A673 (cell line): ENCODE results near the gene SMC5. TPM values are rescaled to one million over a fixed set of nuclear protein-coding genes. Genes with fewer than 3 reads are reported as not detected.

Source experiments
- BruUV-seq: library from RNA; stranded (reverse); fragments of 400-500 nt; replicated peaks from 2 replicates; lab custom pipeline; 2021; lab: Mats Ljungman, UMichigan
- CTCF ChIA-PET: fragments of 300-600 bp; sonication (Branson Sonifier 250); formaldehyde crosslinking; loops from one replicate; lab custom pipeline; 2022; ENCODE audit warnings: antibody characterized with exemption; lab: Charles Lee
- POLR2A ChIA-PET: fragments of 300-600 bp; sonication (Branson Sonifier 250); formaldehyde crosslinking; loops from one replicate; lab custom pipeline; 2022; ENCODE audit warnings: antibody characterized with exemption; ENCODE audit not compliant: low non-redundant PET; lab: Charles Lee
- DNase-seq: peaks from one replicate; pipeline ENCODE4 v3.0.0-alpha.2; 2015; ENCODE audit warnings: low spot score
- H3K27ac ChIP-seq: fragments of 200-600 bp; sonication (generic); 2 replicates; pipeline ENCODE4 v1.5.1; 2016; ENCODE audit warnings: mixed run types, low read depth, mild to moderate bottlenecking, mixed read lengths, antibody characterized with exemption, low read length; ENCODE audit not compliant: poor library complexity, severe bottlenecking
- H3K27me3 ChIP-seq: fragments of 200-600 bp; sonication (generic); replicated peaks from 2 replicates; pipeline ENCODE4 v1.6.1; 2017; ENCODE audit warnings: mixed run types, low read depth, mild to moderate bottlenecking, mixed read lengths, antibody characterized with exemption, low read length; ENCODE audit not compliant: insufficient read depth, poor library complexity
- H3K36me3 ChIP-seq: fragments of 200-600 bp; sonication (generic); 2 replicates; pipeline ENCODE4 v1.6.1; 2016; ENCODE audit warnings: mixed run types, mild to moderate bottlenecking, mixed read lengths, antibody characterized with exemption, low read length; ENCODE audit not compliant: insufficient read depth, poor library complexity, severe bottlenecking
- H3K4me1 ChIP-seq: fragments of 200-600 bp; sonication (generic); 2 replicates; pipeline ENCODE4 v1.6.1; 2017; ENCODE audit warnings: mixed run types, mild to moderate bottlenecking, mixed read lengths, antibody characterized with exemption, low read length; ENCODE audit not compliant: insufficient read depth, poor library complexity, severe bottlenecking
- H3K4me3 ChIP-seq: fragments of 200-600 bp; sonication (generic); 2 replicates; pipeline ENCODE4 v1.5.1; 2016; ENCODE audit warnings: low read depth, mixed run types, mild to moderate bottlenecking, mixed read lengths, low read length; ENCODE audit not compliant: poor library complexity, severe bottlenecking
- H3K9me3 ChIP-seq: fragments of 200-600 bp; sonication (generic); 2 replicates; pipeline ENCODE4 v1.6.1; 2016; ENCODE audit warnings: mixed run types, low read depth, mild to moderate bottlenecking, mixed read lengths, antibody characterized with exemption, low read length; ENCODE audit not compliant: poor library complexity, severe bottlenecking
- EZH2 ChIP-seq: fragments of 200-600 bp; sonication (generic); IDR thresholded peaks from 2 replicates; pipeline ENCODE4 v1.6.1; 2017; ENCODE audit warnings: borderline replicate concordance, low read depth, mild to moderate bottlenecking, mixed read lengths, antibody characterized with exemption, low read length; ENCODE audit not compliant: poor library complexity, severe bottlenecking
- intact Hi-C: fragments of 100-400 bp; cut with micrococcal nuclease; formaldehyde crosslinking; loops from one replicate; pipeline ENCODE4 v1.10.0; 2022; ENCODE audit not compliant: unreplicated experiment
- total RNA-seq: library from RNA; stranded (reverse); gene quantifications from 2 replicates; pipeline ENCODE4 v1.2.3, GENCODE V29; 2021
- TF ChIP-seq, protein P1 (sequence below): fragments of 300-800, 200-600 bp; sonication (generic); conservative IDR thresholded peaks from 2 replicates; pipeline ENCODE4 v1.5.1; 2017; ENCODE audit warnings: low read depth, mild to moderate bottlenecking, antibody characterized with exemption, low read length, moderate library complexity, mixed read lengths

Gene SMC5
- total RNA-seq, 1 experiment from 2014 or later: 26.5 TPM

GRCh38 chr9:70315389-70315788 is 56.6 kb downstream of the SMC5 start:
- peaks cover 40% of the 10 kb centered on the region for H3K36me3 ChIP-seq
- ChIA-PET CTCF (no interaction called here), POLR2A (no interaction called here)
- no peak for DNase-seq
- H3K4me1 ChIP-seq: no peaks in the 10 kb centered on the region
- H3K9me3 ChIP-seq: no peaks in the 10 kb centered on the region
- TF ChIP-seq, protein P1, sequence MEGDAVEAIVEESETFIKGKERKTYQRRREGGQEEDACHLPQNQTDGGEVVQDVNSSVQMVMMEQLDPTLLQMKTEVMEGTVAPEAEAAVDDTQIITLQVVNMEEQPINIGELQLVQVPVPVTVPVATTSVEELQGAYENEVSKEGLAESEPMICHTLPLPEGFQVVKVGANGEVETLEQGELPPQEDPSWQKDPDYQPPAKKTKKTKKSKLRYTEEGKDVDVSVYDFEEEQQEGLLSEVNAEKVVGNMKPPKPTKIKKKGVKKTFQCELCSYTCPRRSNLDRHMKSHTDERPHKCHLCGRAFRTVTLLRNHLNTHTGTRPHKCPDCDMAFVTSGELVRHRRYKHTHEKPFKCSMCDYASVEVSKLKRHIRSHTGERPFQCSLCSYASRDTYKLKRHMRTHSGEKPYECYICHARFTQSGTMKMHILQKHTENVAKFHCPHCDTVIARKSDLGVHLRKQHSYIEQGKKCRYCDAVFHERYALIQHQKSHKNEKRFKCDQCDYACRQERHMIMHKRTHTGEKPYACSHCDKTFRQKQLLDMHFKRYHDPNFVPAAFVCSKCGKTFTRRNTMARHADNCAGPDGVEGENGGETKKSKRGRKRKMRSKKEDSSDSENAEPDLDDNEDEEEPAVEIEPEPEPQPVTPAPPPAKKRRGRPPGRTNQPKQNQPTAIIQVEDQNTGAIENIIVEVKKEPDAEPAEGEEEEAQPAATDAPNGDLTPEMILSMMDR: no peak
- TF ChIP-seq EZH2: no peak
- no peak overlapping the region for H3K27ac ChIP-seq
- no TSS peak for BruUV-seq
- intact Hi-C loops: no loop called here
- no peak overlapping the region for H3K4me3 ChIP-seq
- H3K27me3 ChIP-seq: no peaks in the 10 kb centered on the region

DNA sequence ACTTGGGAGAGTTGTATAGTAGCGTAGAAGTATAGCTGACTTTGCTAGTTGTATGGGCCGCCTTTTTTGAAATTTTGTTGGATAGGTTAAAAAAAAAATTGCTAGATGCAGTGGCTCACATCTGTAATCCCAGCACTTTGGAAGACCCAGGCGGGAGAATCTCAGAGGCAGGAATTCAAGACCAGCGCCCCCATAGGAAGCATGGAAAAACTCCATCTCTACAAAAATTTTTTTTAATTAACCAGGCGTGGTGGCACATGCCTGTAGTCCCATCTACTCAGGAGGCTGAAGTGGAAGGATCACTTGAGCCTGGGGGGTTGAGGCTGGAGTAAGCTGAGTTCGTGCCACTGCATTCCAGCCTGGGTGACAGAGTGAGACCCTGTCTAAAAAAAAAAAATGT is 59.2 kb downstream of the SMC5 start:
- no TSS peak for BruUV-seq

GRCh38 chr9:70322096-70322495 is 63.3 kb downstream of the SMC5 start:
- Histone ChIP-seq H3K4me3 (no peak overlapping the region), H3K27ac (no peak overlapping the region), H3K4me1 (no peaks in the 10 kb centered on the region), H3K27me3 (no peaks in the 10 kb centered on the region), H3K9me3 (no peaks in the 10 kb centered on the region), H3K36me3 (peaks cover 54% of the 10 kb centered on the region)
- intact Hi-C loops: no loop called here
- no peak for DNase-seq
- POLR2A ChIA-PET: no interaction called here
- no TSS peak for BruUV-seq
- CTCF ChIA-PET: no interaction called here
- TF ChIP-seq, protein P1: no peak
- no peak for TF ChIP-seq EZH2

More for the DNA sequence above, 59.2 kb downstream of the SMC5 start:
- intact Hi-C loops: no loop called here
- H3K36me3 ChIP-seq: peaks cover 39% of the 10 kb centered on the region
- no peak overlapping the region for H3K4me3 ChIP-seq
- ChIA-PET CTCF (no interaction called here), POLR2A (no interaction called here)
- peak; percentile 8 for DNase-seq
- TF ChIP-seq, protein P1: peak; percentile 23; the same call in 1 of the 2 replicates
- TF ChIP-seq EZH2: no peak
- H3K9me3 ChIP-seq: no peaks in the 10 kb centered on the region
- H3K4me1 ChIP-seq: no peaks in the 10 kb centered on the region
- H3K27ac ChIP-seq: no peak overlapping the region
- no peaks in the 10 kb centered on the region for H3K27me3 ChIP-seq
